ENCODE measurements around the gene VENTX. TPM values are rescaled to one million over a fixed set of nuclear protein-coding genes. Genes with fewer than 3 reads are reported as not detected.

VENTX gene
- total RNA-seq, 1 donor from 2014 or later, result not detected

DNA sequence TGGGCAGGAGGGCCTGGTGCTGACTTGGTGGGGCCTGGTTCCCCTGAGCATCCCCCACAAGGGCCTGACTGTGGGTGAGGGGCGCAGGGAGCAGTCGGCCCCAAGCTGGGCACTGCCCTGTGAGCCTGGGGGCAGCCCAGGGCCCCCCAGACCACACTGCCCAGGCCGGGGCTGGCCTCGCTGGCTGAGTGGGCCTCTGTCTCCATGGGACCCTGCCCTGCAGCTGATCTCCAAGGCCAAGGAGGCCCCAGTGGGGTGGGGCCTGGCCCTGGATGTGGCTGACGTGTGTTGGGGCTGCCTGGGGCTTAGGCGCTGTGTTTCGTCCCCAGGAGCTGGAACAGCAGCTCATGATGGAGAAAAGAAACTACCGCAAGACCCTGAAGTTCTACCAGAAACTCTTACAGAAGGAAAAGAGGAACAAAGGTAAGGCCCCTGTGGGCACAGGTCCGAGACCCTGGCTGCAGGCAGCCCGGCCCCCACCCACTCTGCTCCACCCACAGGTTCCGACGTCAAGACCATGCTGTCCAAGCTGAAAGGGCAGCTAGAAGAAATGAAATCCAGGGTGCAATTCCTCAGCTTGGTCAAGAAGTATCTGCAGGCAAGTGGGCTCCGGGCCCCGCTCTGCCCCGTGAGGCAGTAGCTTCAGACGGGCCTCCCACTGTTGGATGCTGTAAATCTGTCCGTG, 31.2 kb upstream of the VENTX start:
- H3K36me3 Mint-ChIP-seq (ENCODE audit: low read depth), result no peaks in the 10 kb centered on the region
- no peaks in the 10 kb centered on the region for H3K4me1 Mint-ChIP-seq (ENCODE audit: low read depth)

GRCh38 chr10:133207041-133207600, 30.5 kb upstream of the VENTX start:
- H3K9me3 Mint-ChIP-seq (ENCODE audit: low read depth), result no peaks in the 10 kb centered on the region
- no peak overlapping the region for H3K4me3 Mint-ChIP-seq (ENCODE audit: unreplicated experiment)
- peak; percentile 90 for DNase-seq (ENCODE audit: low spot score)
- TF ChIP-seq, protein P1, sequence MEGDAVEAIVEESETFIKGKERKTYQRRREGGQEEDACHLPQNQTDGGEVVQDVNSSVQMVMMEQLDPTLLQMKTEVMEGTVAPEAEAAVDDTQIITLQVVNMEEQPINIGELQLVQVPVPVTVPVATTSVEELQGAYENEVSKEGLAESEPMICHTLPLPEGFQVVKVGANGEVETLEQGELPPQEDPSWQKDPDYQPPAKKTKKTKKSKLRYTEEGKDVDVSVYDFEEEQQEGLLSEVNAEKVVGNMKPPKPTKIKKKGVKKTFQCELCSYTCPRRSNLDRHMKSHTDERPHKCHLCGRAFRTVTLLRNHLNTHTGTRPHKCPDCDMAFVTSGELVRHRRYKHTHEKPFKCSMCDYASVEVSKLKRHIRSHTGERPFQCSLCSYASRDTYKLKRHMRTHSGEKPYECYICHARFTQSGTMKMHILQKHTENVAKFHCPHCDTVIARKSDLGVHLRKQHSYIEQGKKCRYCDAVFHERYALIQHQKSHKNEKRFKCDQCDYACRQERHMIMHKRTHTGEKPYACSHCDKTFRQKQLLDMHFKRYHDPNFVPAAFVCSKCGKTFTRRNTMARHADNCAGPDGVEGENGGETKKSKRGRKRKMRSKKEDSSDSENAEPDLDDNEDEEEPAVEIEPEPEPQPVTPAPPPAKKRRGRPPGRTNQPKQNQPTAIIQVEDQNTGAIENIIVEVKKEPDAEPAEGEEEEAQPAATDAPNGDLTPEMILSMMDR (IDR thresholded peaks at IDR 0.05), result no peak
- H3K27me3 Mint-ChIP-seq (ENCODE audit: low read depth), result peaks cover 14% of the 10 kb centered on the region
- no peaks in the 10 kb centered on the region for H3K36me3 Mint-ChIP-seq (ENCODE audit: low read depth)
- H3K4me1 Mint-ChIP-seq (ENCODE audit: low read depth), result no peaks in the 10 kb centered on the region
- H3K27ac Mint-ChIP-seq (ENCODE audit: unreplicated experiment), result no peak overlapping the region

More for the DNA sequence above, 31.2 kb upstream of the VENTX start:
- Mint-ChIP-seq H3K27me3 (ENCODE audit: low read depth) (peaks cover 11% of the 10 kb centered on the region), H3K4me3 (ENCODE audit: unreplicated experiment) (no peak overlapping the region), H3K27ac (ENCODE audit: unreplicated experiment) (no peak overlapping the region), H3K9me3 (ENCODE audit: low read depth) (no peaks in the 10 kb centered on the region)
- DNase-seq (ENCODE audit: low spot score), result peak; percentile 60
- TF ChIP-seq, protein P1 (IDR thresholded peaks at IDR 0.05), result no peak

GRCh38 chr10:133207627-133208026, 30.0 kb upstream of the VENTX start:
- H3K27me3 Mint-ChIP-seq (ENCODE audit: low read depth), result peaks cover 14% of the 10 kb centered on the region
- no peak overlapping the region for H3K4me3 Mint-ChIP-seq (ENCODE audit: unreplicated experiment)
- no peaks in the 10 kb centered on the region for H3K4me1 Mint-ChIP-seq (ENCODE audit: low read depth)
- TF ChIP-seq, protein P1 (IDR thresholded peaks at IDR 0.05), result no peak
- H3K27ac Mint-ChIP-seq (ENCODE audit: unreplicated experiment), result no peak overlapping the region
- H3K9me3 Mint-ChIP-seq (ENCODE audit: low read depth), result no peaks in the 10 kb centered on the region
- H3K36me3 Mint-ChIP-seq (ENCODE audit: low read depth), result no peaks in the 10 kb centered on the region
- DNase-seq (ENCODE audit: low spot score), result peak; percentile 84

GRCh38 chr10:133208466-133208865, 29.2 kb upstream of the VENTX start:
- Mint-ChIP-seq H3K9me3 (ENCODE audit: low read depth) (no peaks in the 10 kb centered on the region), H3K36me3 (ENCODE audit: low read depth) (no peaks in the 10 kb centered on the region), H3K4me3 (ENCODE audit: unreplicated experiment) (no peak overlapping the region), H3K4me1 (ENCODE audit: low read depth) (no peaks in the 10 kb centered on the region), H3K27me3 (ENCODE audit: low read depth) (peaks cover 14% of the 10 kb centered on the region), H3K27ac (ENCODE audit: unreplicated experiment) (no peak overlapping the region)
- DNase-seq (ENCODE audit: low spot score), result peak; percentile 72
- TF ChIP-seq, protein P1 (IDR thresholded peaks at IDR 0.05), result no peak

GRCh38 chr10:133209117-133209516, 28.5 kb upstream of the VENTX start:
- H3K27me3 Mint-ChIP-seq (ENCODE audit: low read depth), result peaks cover 11% of the 10 kb centered on the region
- H3K4me3 Mint-ChIP-seq (ENCODE audit: unreplicated experiment), result no peak overlapping the region

More at GRCh38 chr10:133209117-133209516, 28.5 kb upstream of the VENTX start:
- Mint-ChIP-seq H3K27ac (ENCODE audit: unreplicated experiment) (no peak overlapping the region), H3K36me3 (ENCODE audit: low read depth) (no peaks in the 10 kb centered on the region), H3K9me3 (ENCODE audit: low read depth) (no peaks in the 10 kb centered on the region), H3K4me1 (ENCODE audit: low read depth) (no peaks in the 10 kb centered on the region)
- TF ChIP-seq, protein P1 (IDR thresholded peaks at IDR 0.05), result no peak
- DNase-seq (ENCODE audit: low spot score), result peak; percentile 50

Data from chondrocyte (in vitro differentiated cells).